DMS 273 treated with DMSO at 0.1 percent for 48 hours (cell line): ENCODE data around the gene OR6C2.
"Not testable (repeated sequence)": the region's sequence is repeated elsewhere in the genome, so short reads cannot be mapped to it uniquely, and the experiment has no call there.

Source experiments
- DNase-seq: peaks from one replicate; lab custom pipeline; 2025; lab: John Stamatoyannopoulos, UW

Gene OR6C2

DNA sequence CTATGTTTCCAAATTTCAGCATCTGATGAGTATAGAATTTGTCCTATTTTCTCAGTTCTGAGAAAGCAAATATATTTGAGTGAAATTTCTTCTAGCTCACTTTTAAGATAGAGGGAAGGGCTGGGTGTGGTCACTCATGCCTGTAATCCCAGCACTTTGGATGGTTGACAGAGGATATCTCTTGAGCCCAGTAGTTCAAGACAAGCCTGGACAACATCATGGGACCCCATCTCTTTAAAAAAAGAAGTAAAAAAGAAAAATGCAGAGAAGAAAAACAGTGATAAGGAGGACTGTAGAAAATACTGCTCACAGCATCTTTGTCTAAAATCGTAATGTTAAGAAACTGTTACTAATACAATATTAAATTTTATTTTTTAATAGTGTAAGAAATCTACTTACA, 28.4 kb downstream of the OR6C2 start:
- no peak for DNase-seq

DNA sequence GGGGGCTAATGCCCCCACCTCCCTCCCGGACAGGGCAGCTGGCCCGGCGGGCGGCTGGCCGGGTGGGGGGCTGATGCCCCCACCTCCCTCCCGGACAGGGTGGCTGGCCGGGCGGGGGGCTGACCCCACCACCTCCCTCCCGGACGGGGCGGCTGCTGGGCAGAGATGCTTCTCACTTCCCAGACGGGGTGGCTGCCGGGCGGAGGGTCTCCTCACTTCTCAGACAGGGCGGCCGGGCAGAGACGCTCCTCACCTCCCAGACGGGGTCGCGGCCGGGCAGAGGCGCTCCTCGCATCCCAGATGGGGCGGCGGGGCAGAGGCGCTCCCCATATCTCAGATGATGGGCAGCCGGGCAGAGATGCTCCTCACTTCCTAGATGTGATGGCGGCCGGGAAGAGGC, 35.3 kb downstream of the OR6C2 start:
- DNase-seq, result not testable (repeated sequence)

DNA sequence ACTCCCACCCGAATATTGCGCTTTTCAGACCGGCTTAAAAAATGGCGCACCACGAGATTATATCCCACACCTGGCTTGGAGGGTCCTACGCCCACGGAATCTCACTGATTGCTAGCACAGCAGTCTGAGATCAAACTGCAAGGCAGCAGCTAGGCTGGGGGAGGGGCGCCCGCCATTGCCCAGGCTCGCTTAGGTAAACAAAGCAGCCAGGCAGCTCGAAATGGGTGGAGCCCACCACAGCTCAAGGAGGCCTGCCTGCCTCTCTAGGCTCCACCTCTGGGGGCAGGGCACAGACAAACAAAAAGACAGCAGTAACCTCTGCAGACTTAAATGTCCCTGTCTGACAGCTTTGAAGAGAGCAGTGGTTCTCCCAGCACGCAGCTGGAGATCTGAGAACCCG, 40.4 kb downstream of the OR6C2 start:
- DNase-seq, result not testable (repeated sequence)

DNA sequence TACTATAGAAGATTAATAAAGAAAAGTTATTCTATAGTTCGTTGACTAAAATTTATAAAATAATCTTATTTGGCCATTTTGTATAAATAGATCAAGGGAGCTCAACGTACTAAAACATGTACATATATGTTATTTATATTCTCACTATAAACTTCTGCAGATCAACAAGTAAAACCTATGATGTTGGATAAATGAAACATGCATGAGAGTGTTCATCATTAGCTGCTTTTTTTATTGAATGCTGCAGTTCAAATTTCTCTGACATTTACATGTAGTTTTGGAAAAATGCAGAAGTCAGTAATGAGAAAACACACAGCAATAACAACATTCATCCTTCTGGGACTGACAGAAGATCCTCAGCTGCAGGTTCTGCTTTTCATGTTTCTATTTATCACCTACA, 48.2 kb downstream of the OR6C2 start, which contains the start of gene OR6C68:
Gene OR6C68, plus strand, starts transcription at position 301 of the 400 bp plus-strand sequence. Its CDS starts 0 bp downstream, at position 301.
- no peak for DNase-seq

DNA sequence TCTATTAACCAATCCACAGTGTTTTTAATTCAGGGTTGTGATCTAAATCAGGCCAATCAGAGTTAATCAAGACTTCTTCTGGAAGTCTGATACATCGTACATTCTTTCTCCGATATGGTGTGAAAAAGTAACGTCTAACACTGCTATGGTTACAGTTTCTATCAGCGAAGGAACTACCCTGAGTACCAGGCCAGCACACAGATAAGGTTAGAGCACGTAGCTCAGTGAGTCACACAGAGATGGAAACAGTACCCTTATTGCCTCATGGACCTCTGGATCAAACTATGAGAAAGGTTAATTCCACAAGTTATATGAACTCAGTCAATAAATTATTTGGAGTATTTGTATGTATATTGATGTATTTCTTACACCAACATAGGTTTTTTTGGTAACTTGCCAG, 51.6 kb downstream of the OR6C2 start:
- no peak for DNase-seq

DNA sequence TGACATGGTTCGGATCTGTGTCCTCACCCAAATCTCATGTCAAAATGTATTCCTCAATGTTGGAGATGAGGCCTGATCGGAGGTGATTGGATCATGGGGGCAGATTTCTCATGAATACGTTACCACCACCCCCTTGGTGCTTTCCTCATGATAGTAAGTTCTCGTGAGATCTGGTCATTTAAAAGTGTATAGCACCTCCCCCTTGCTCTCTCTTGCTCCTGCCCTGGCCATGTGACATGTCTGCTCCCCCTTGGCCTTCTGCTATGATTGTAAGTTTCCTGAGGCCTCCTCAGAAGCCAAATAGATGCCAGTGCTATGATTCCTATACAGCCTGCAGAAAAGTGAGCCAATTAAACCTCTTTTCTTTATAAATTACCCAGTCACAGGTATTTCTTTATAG, 55.4 kb downstream of the OR6C2 start:
- no peak for DNase-seq

DNA sequence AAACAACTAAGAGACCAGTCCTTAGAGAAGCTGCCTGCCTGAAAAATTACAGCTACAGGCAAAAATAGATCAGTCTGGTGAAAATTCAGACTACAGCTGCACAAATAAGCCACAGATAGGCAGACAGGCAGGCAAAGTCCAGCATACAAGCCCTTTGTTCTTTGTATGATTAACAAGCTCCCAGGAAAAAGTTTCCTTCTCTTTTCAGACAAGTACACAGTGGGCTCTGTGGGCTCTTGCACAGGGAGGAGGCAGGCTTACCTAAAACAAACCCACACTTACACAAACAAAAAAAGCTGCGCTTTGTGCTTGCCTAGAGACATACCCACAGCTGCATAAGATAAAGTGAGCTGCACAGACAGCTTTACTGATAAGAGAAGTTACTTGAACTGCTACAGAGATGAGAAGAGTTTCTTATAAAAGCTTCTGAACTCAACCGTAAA, 56.0 kb downstream of the OR6C2 start:
- DNase-seq, result no peak

DNA sequence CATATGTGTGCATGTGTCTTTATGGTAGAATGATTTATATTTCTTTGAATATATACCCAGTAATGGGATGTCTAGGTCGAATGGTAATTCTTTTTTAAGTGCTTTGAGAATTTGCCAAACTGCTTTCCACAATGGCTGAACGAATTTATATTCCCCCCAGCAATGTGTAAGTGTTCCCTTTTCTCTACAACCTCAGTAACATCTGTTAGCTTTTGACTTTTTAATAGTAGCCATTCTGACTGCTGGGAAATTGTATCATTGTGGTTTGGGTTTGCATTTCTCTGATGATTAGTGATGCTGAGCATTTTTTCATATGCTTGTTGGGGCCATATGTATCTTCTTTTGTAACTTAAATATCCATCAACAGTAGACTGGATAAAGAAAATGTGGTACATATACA, 57.7 kb downstream of the OR6C2 start:
- DNase-seq, result no peak
